Stimulated activated naive CD8-positive, alpha-beta T cell treated with anti-CD3 and anti-CD28 coated beads, Interleukin-15, Interleukin-2, amounts not matched to agents 100 ng/mL and 50 ng/mL, for 24 hours (primary cell): ENCODE results near the gene TRMT61B.

Source experiments
- H3K27ac Mint-ChIP-seq: one replicate; pipeline ENCODE4 v1.8.0; 2021; ENCODE audit warnings: mild to moderate bottlenecking, mixed read lengths
- H3K27me3 Mint-ChIP-seq: one replicate; pipeline ENCODE4 v1.8.0; 2021; ENCODE audit warnings: mixed read lengths
- H3K36me3 Mint-ChIP-seq: one replicate; pipeline ENCODE4 v1.8.0; 2021; ENCODE audit warnings: low read depth, mixed read lengths
- H3K4me1 Mint-ChIP-seq: one replicate; pipeline ENCODE4 v1.8.0; 2021; ENCODE audit warnings: low read depth, mixed read lengths
- H3K4me3 Mint-ChIP-seq: one replicate; pipeline ENCODE4 v1.8.0; 2021; ENCODE audit warnings: mild to moderate bottlenecking, mixed read lengths
- H3K9me3 Mint-ChIP-seq: one replicate; pipeline ENCODE4 v1.8.0; 2021; ENCODE audit warnings: mixed read lengths

TRMT61B gene

DNA sequence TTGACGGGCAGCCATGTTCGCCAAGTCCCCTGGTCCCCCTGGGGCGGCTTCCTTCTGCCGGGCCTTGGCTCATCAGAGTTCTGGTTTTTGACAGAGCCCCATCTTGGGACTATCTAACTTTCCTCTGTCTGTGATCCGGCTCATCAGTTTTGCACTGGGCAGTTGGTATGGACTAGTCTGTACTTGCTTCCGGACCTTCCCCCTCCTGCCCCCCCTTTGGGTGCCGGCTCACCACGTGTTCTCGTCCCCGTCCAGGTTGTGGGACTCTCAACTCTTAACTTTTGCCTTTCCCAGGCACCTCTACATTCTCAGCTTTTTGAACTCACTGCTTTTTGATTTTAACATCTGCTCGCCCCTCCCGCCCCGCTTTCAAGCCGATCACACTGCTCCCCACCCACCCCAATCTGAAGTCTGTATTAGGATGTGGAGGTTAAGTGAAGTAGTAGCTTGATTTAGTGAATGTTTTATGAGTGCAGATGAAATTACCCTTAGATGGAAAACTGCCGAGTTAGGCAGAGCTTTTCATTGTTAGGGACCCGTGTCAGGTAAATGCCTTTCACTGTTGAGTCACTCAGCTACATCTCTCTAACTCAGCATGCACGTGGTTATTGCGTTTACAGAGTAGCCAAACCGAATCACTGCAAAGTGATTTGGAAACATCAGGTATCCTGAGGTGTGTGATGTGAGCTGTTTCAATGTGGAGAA lies 25.2 kb upstream of the TRMT61B start:
- peaks cover 49% of the 10 kb centered on the region for H3K36me3 Mint-ChIP-seq
- peaks cover 49% of the 10 kb centered on the region for H3K4me1 Mint-ChIP-seq
- no peaks in the 10 kb centered on the region for H3K27me3 Mint-ChIP-seq
- H3K4me3 Mint-ChIP-seq, result peak overlapping the region; percentile 98
- H3K9me3 Mint-ChIP-seq, result no peaks in the 10 kb centered on the region
- peak overlapping the region; percentile 99 for H3K27ac Mint-ChIP-seq

- Mint-ChIP-seq H3K4me3 (peak within 1 kb of the TSS; percentile 98), H3K27me3 (no peaks in the 10 kb centered on the region), H3K27ac (peak within 1 kb of the TSS; percentile 99), H3K9me3 (no peaks in the 10 kb centered on the region), H3K36me3 (peaks cover 45% of the 10 kb centered on the region), H3K4me1 (peaks cover 42% of the 10 kb centered on the region)
Measured at GRCh38 chr2:28894470-28895188, 24.5 kb upstream of the TRMT61B start, which contains the start of gene WDR43. WDR43 (plus strand) TSS chr2:28894667; CDS start chr2:28894699, 32 bp downstream.

DNA sequence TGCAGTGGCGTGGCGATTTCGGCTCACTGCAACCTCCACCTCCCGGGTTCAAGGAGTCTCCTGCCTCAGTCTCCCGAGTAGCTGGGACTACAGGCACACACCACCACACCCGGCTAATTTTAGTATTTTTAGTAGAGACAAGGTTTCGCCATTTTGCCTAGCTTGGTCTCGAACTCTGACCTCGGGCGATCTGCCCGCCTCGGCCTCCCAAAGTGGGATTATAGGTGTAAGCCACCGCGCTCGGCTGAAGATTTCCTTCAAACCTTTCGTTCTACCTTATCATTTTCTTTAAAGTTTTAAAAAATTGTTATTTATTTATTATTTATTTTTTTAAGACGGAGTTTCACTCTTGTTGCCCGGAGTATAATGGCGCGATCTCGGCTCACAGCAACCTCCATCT lies 23.4 kb upstream of the TRMT61B start:
- H3K9me3 Mint-ChIP-seq, result no peaks in the 10 kb centered on the region
- peaks cover 33% of the 10 kb centered on the region for H3K36me3 Mint-ChIP-seq
- H3K27ac Mint-ChIP-seq, result no peak overlapping the region
- H3K4me1 Mint-ChIP-seq, result peaks cover 31% of the 10 kb centered on the region
- H3K27me3 Mint-ChIP-seq, result no peaks in the 10 kb centered on the region
- H3K4me3 Mint-ChIP-seq, result peak overlapping the region; percentile 35

DNA sequence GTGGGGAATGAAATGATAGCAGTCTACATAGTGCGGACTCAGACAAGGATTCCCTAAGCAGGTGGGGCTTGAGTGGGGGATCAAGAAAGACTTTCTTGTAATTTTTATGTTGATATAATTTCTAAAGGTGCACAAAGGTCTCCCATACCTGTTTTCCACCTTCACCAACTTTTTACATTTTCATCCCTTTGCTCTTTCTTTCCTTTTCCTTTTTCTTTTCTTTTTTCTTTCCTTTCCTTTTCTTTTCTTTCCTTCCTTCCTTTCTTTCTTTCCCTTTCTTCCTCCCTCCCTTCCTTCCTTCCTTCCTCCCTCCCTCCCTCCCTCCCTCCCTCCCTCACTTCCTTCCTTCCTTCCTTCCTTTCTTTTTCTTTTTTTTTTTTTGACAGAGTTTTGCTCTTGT lies 10.1 kb upstream of the TRMT61B start:
- H3K36me3 Mint-ChIP-seq, result no peaks in the 10 kb centered on the region
- no peaks in the 10 kb centered on the region for H3K4me1 Mint-ChIP-seq
- H3K27ac Mint-ChIP-seq, result no peak overlapping the region
- no peaks in the 10 kb centered on the region for H3K9me3 Mint-ChIP-seq
- H3K27me3 Mint-ChIP-seq, result peaks cover 25% of the 10 kb centered on the region
- H3K4me3 Mint-ChIP-seq, result no peak overlapping the region

DNA sequence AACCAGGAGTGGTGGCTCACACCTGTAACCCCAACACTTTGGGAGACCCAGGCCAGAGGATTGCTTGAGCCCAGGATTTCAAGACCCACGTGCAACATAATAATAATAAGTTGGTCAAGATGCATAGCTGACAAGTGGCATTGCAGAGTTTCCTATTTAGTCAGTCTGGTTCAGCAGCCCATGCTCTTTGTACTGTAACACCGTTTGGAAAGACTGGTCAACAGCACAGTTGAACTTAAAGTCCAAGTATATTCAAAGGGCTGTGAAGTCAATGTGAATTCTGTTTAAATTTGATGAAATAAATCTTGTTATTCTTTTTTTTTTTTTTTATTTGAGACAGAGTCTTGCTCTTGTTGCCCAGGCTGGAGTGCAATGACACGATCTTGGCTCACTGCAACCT lies 1.5 kb upstream of the TRMT61B start:
- H3K36me3 Mint-ChIP-seq, result peaks cover 11% of the 10 kb centered on the region
- no peaks in the 10 kb centered on the region for H3K9me3 Mint-ChIP-seq
- H3K27ac Mint-ChIP-seq, result no peak overlapping the region
- H3K4me3 Mint-ChIP-seq, result no peak overlapping the region
- H3K27me3 Mint-ChIP-seq, result peaks cover 6% of the 10 kb centered on the region
- H3K4me1 Mint-ChIP-seq, result peaks cover 34% of the 10 kb centered on the region

GRCh38 chr2:28869494-28870145 lies 489 bp downstream of the TRMT61B start:
- Mint-ChIP-seq H3K4me1 (peaks cover 50% of the 10 kb centered on the region), H3K9me3 (no peaks in the 10 kb centered on the region), H3K4me3 (peak overlapping the region; percentile 99), H3K27ac (peak overlapping the region; percentile 96), H3K27me3 (no peaks in the 10 kb centered on the region), H3K36me3 (peaks cover 17% of the 10 kb centered on the region)

DNA sequence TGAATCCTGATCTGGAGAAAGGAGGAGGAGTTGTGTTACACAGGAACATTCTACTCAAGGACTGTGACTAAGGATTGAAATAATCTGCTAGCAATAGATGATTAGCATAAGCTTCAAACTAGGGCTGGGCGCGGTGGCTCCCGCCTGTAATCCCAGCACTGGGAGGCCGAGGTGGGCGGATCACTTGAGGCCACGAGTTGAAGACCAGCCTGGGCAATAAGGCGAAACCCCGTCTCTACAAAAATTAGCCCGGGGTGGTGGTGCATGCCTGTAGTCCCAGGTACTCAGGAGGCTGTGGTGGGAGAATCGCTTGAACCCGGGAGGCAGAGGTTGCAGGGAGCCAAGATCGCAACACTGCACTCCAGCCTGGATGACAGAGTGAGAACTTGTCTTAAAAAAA lies 1.5 kb downstream of the TRMT61B start:
- peaks cover 56% of the 10 kb centered on the region for H3K4me1 Mint-ChIP-seq

GRCh38 chr2:28855977-28856376 lies 14.1 kb downstream of the TRMT61B start:
- Mint-ChIP-seq H3K27me3 (no peaks in the 10 kb centered on the region), H3K4me1 (no peaks in the 10 kb centered on the region), H3K9me3 (no peaks in the 10 kb centered on the region), H3K4me3 (no peak overlapping the region), H3K36me3 (peaks cover 39% of the 10 kb centered on the region), H3K27ac (no peak overlapping the region)

More for the DNA sequence above, 1.5 kb downstream of the TRMT61B start:
- peaks cover 24% of the 10 kb centered on the region for H3K36me3 Mint-ChIP-seq
- H3K27ac Mint-ChIP-seq, result no peak overlapping the region
- no peaks in the 10 kb centered on the region for H3K9me3 Mint-ChIP-seq
- peak overlapping the region; percentile 99 for H3K4me3 Mint-ChIP-seq
- H3K27me3 Mint-ChIP-seq, result no peaks in the 10 kb centered on the region

DNA sequence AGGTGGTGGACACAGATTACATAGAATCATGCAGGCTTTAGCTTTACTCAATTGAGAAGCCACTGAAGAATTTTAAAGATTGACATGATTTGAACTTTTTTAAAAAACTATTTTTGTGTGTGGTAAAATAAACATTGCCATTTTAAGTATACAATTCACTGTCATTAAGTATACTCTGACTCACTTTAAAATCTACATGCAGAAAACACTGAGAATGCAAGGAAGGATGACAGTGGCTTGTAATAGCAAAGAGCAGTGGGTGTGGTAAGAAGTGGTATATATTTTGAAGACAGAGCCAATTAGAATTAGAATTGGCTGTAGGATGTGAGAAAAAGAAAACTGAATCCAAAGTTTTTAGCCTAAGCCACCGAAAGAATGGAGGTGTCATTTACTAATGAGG lies 14.9 kb downstream of the TRMT61B start:
- Mint-ChIP-seq H3K9me3 (no peaks in the 10 kb centered on the region), H3K36me3 (peaks cover 32% of the 10 kb centered on the region), H3K27me3 (no peaks in the 10 kb centered on the region), H3K4me3 (no peak overlapping the region), H3K4me1 (no peaks in the 10 kb centered on the region), H3K27ac (no peak overlapping the region)

DNA sequence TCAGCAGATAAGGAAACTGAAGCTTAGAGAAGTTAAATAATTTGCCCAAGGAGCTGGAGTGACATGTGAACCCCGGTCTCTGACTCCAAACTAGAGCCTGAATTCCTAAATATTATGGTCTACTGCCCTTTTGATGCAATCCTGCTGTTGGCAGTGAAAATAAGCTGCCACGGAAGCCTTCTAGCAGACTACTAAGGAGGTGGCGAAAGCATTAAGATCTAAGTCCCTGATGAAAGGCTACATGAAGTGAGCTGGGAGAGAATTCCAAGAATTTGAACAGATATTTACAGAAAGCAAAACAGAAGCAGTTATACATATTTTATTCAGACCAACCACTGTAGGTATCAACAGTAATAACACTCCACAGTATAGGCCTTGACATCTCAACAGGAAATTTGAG lies 28.1 kb downstream of the TRMT61B start:
- Mint-ChIP-seq H3K27ac (no peak overlapping the region), H3K27me3 (no peaks in the 10 kb centered on the region), H3K4me3 (no peak overlapping the region), H3K4me1 (no peaks in the 10 kb centered on the region), H3K36me3 (peaks cover 10% of the 10 kb centered on the region), H3K9me3 (no peaks in the 10 kb centered on the region)

- H3K27me3 Mint-ChIP-seq, result no peaks in the 10 kb centered on the region
- H3K4me1 Mint-ChIP-seq, result no peaks in the 10 kb centered on the region
- H3K9me3 Mint-ChIP-seq, result no peaks in the 10 kb centered on the region
- no peak overlapping the region for H3K27ac Mint-ChIP-seq
- no peak overlapping the region for H3K4me3 Mint-ChIP-seq
- no peaks in the 10 kb centered on the region for H3K36me3 Mint-ChIP-seq
Measured at GRCh38 chr2:28838971-28839370, 31.1 kb downstream of the TRMT61B start.

DNA sequence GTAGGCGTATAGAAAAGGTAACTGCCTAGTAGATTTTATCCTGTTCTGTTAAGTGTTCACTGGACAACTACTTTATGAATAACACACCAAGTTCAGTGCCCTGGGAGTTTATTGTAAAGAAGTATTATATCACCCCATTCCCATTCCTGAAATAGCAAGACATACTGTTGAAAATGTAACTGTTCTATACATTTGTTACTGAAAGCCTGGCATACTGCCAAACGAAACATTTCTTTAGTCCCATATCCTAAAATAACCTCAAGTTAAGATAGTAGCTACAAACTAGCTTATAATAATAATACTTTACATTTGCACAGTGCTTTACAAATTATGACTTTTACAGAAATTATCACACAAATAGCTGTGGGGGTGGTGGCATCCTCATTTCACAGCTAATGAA lies 34.3 kb downstream of the TRMT61B start:
- Mint-ChIP-seq H3K27me3 (no peaks in the 10 kb centered on the region), H3K4me3 (no peak overlapping the region), H3K36me3 (no peaks in the 10 kb centered on the region), H3K27ac (no peak overlapping the region), H3K9me3 (no peaks in the 10 kb centered on the region), H3K4me1 (no peaks in the 10 kb centered on the region)

DNA sequence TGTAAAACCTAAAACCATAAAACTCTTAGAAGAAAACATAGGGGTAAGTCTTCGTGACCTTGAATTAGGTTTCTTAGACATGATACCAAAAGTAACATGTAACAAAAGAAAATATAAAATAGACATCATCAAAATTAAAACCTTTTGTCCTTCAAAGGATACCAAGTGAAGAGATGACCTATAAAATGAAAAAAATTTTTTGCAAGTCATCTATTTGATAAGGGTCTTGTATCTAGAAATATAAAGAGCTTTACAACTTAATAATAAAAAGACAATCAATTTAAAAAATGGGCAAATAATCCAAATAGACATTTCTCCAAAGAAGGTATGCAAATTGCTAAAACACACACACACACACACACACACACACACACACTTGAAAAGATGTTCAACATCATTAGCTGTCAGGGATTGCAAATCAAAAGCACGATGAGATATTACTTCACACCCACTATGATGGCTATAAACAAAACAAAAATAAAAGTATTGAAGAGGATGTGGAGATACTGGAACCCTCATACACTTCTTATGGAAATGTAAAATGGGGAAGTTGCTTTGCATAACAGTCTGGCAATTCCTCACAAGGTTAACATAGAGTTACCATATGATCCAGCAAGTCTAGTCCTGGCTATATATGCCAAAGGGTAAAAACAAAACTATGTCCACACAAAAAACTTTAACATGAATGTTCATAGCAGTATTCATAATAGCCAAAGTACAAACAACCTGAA lies 36.2 kb downstream of the TRMT61B start:
- Mint-ChIP-seq H3K4me3 (no peak overlapping the region), H3K27me3 (no peaks in the 10 kb centered on the region), H3K4me1 (no peaks in the 10 kb centered on the region), H3K36me3 (no peaks in the 10 kb centered on the region), H3K27ac (no peak overlapping the region), H3K9me3 (no peaks in the 10 kb centered on the region)

- peaks cover 8% of the 10 kb centered on the region for H3K4me1 Mint-ChIP-seq
- H3K4me3 Mint-ChIP-seq, result no peak overlapping the region
- no peak overlapping the region for H3K27ac Mint-ChIP-seq
- no peaks in the 10 kb centered on the region for H3K9me3 Mint-ChIP-seq
- peaks cover 6% of the 10 kb centered on the region for H3K27me3 Mint-ChIP-seq
- H3K36me3 Mint-ChIP-seq, result peaks cover 4% of the 10 kb centered on the region
Measured at GRCh38 chr2:28828382-28828781, 41.7 kb downstream of the TRMT61B start.

DNA sequence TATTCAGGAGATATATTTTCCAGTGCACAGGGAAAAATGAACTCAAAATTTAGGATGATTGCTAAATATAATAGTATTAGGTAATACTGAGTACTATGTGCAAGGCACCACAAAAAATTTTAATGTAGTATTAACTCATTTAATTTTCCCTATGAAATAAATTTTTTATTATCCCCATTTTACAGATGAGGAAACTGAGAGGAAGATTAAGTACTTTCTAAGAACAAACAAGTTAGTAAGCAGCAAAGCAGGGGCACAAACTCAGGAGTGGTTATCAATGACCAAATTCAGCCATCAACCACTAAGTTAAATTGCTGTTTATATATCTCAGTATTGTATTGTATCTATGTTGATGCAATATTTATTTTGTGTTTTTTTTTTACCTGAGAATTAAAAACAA lies 45.2 kb downstream of the TRMT61B start:
- peaks cover 6% of the 10 kb centered on the region for H3K27me3 Mint-ChIP-seq
- H3K4me1 Mint-ChIP-seq, result peaks cover 11% of the 10 kb centered on the region
- H3K4me3 Mint-ChIP-seq, result no peak overlapping the region
- H3K27ac Mint-ChIP-seq, result no peak overlapping the region
- peaks cover 4% of the 10 kb centered on the region for H3K36me3 Mint-ChIP-seq
- no peaks in the 10 kb centered on the region for H3K9me3 Mint-ChIP-seq
